SK-N-SH treated with all-trans-retinoic acid at 6 μM for 48 hours (cell line): Measurements from ENCODE around the gene SLC17A2.

Experiments
- ARNTL ChIP-seq: fragments of 450-650 bp; formaldehyde crosslinking; IDR thresholded peaks from 2 replicates; pipeline ENCODE4 v1.5.0; 2020; ENCODE audit warnings: low read depth, mild to moderate bottlenecking, moderate library complexity, borderline replicate concordance
- BACH2 ChIP-seq: fragments of 250-450 bp; sonication (Bioruptor Pico); IDR thresholded peaks from 2 replicates; pipeline ENCODE4 v1.9.0; 2021; ENCODE audit warnings: mild to moderate bottlenecking, borderline replicate concordance
- CSDC2 ChIP-seq: fragments of 250-450 bp; sonication (Bioruptor Pico); IDR thresholded peaks from 2 replicates; pipeline ENCODE4 v1.5.0; 2020; ENCODE audit warnings: mild to moderate bottlenecking, moderate library complexity
- ESRRG ChIP-seq: fragments of 250-450 bp; sonication (Bioruptor Pico); IDR thresholded peaks from 2 replicates; pipeline ENCODE4 v1.6.1; 2021; ENCODE audit warnings: mild to moderate bottlenecking
- OSR1 ChIP-seq: fragments of 250-450 bp; sonication (Bioruptor Pico); IDR thresholded peaks from 2 replicates; pipeline ENCODE4 v1.8.0; 2022; ENCODE audit warnings: moderate library complexity, mild to moderate bottlenecking, inconsistent platforms
- PPARA ChIP-seq: fragments of 250-450 bp; sonication (Bioruptor Pico); IDR thresholded peaks from 2 replicates; pipeline ENCODE4 v1.5.0; 2020; ENCODE audit warnings: mild to moderate bottlenecking, borderline replicate concordance
- TCF4 ChIP-seq: fragments of 250-450 bp; sonication (Bioruptor Pico); IDR thresholded peaks from 2 replicates; pipeline ENCODE4 v1.8.0; 2021; ENCODE audit warnings: mild to moderate bottlenecking, moderate library complexity, borderline replicate concordance
- ZFP3 ChIP-seq: fragments of 250-450 bp; sonication (Bioruptor Pico); IDR thresholded peaks from 2 replicates; pipeline ENCODE4 v1.5.0; 2020; ENCODE audit warnings: mild to moderate bottlenecking, moderate library complexity
- ZFP30 ChIP-seq: fragments of 450-650 bp; formaldehyde crosslinking; IDR thresholded peaks from 2 replicates; pipeline ENCODE4 v1.5.0; 2022; ENCODE audit warnings: mild to moderate bottlenecking, moderate library complexity
- ZNF8 ChIP-seq: fragments of 450-650 bp; formaldehyde crosslinking; IDR thresholded peaks from 2 replicates; pipeline ENCODE4 v1.5.0; 2020; ENCODE audit warnings: mild to moderate bottlenecking, moderate library complexity
- TF ChIP-seq, protein P1 (sequence below): fragments of 250-450 bp; sonication (Bioruptor Pico); IDR thresholded peaks from 2 replicates; pipeline ENCODE4 v1.5.1; 2021; ENCODE audit warnings: mild to moderate bottlenecking, moderate library complexity
- TF ChIP-seq, protein P2 (sequence below): fragments of 250-450 bp; sonication (Bioruptor Pico); IDR thresholded peaks from 2 replicates; pipeline ENCODE4 v1.5.1; 2020; ENCODE audit warnings: low read depth, mild to moderate bottlenecking, moderate library complexity
- TF ChIP-seq, protein P3 (sequence below): fragments of 250-450 bp; sonication (Bioruptor Pico); IDR thresholded peaks from 2 replicates; pipeline ENCODE4 v1.8.0; 2020; ENCODE audit warnings: mild to moderate bottlenecking, moderate library complexity, borderline replicate concordance
- TF ChIP-seq, protein P4 (sequence below): fragments of 250-450 bp; sonication (Bioruptor Pico); IDR thresholded peaks from 2 replicates; pipeline ENCODE4 v1.8.0; 2021; ENCODE audit warnings: low read depth, mild to moderate bottlenecking, moderate library complexity, borderline replicate concordance

DNA sequence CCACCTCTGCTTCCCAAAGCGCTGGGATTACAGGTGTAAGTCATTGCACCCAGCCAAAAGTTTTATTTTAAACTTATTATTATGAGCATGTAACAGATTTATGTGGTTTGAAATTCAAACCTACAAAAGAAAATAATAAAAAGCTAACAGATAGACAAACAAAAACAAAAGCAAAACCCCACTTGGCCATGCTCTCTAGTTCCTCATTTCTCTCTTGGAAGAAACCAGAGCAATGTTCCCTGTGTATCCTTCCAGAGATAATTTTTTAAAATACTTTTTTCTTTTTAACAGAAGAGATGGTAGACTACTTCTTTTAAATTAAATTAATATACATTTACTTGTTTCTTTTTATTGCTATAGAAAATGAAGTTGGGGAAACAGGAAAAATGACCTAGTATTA, 28.4 kb downstream of the SLC17A2 start:
- TF ChIP-seq ZFP3 (CRISPR knock-in tag) (no peak), OSR1 (CRISPR knock-in tag) (no peak), ARNTL (no peak), CSDC2 (no peak), ZFP30 (CRISPR knock-in tag) (no peak), BACH2 (CRISPR knock-in tag) (no peak), ESRRG (CRISPR knock-in tag) (no peak), TCF4 (no peak), ZNF8 (CRISPR knock-in tag) (no peak), PPARA (no peak)
- TF ChIP-seq, protein P1, sequence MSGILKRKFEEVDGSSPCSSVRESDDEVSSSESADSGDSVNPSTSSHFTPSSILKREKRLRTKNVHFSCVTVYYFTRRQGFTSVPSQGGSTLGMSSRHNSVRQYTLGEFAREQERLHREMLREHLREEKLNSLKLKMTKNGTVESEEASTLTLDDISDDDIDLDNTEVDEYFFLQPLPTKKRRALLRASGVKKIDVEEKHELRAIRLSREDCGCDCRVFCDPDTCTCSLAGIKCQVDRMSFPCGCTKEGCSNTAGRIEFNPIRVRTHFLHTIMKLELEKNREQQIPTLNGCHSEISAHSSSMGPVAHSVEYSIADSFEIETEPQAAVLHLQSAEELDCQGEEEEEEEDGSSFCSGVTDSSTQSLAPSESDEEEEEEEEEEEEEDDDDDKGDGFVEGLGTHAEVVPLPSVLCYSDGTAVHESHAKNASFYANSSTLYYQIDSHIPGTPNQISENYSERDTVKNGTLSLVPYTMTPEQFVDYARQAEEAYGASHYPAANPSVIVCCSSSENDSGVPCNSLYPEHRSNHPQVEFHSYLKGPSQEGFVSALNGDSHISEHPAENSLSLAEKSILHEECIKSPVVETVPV (CRISPR knock-in tag), result no peak
- TF ChIP-seq, protein P2, sequence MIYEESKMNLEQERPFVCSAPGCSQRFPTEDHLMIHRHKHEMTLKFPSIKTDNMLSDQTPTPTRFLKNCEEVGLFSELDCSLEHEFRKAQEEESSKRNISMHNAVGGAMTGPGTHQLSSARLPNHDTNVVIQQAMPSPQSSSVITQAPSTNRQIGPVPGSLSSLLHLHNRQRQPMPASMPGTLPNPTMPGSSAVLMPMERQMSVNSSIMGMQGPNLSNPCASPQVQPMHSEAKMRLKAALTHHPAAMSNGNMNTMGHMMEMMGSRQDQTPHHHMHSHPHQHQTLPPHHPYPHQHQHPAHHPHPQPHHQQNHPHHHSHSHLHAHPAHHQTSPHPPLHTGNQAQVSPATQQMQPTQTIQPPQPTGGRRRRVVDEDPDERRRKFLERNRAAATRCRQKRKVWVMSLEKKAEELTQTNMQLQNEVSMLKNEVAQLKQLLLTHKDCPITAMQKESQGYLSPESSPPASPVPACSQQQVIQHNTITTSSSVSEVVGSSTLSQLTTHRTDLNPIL, result no peak
- TF ChIP-seq, protein P3, sequence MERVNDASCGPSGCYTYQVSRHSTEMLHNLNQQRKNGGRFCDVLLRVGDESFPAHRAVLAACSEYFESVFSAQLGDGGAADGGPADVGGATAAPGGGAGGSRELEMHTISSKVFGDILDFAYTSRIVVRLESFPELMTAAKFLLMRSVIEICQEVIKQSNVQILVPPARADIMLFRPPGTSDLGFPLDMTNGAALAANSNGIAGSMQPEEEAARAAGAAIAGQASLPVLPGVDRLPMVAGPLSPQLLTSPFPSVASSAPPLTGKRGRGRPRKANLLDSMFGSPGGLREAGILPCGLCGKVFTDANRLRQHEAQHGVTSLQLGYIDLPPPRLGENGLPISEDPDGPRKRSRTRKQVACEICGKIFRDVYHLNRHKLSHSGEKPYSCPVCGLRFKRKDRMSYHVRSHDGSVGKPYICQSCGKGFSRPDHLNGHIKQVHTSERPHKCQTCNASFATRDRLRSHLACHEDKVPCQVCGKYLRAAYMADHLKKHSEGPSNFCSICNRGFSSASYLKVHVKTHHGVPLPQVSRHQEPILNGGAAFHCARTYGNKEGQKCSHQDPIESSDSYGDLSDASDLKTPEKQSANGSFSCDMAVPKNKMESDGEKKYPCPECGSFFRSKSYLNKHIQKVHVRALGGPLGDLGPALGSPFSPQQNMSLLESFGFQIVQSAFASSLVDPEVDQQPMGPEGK (CRISPR knock-in tag), result no peak
- TF ChIP-seq, protein P4, sequence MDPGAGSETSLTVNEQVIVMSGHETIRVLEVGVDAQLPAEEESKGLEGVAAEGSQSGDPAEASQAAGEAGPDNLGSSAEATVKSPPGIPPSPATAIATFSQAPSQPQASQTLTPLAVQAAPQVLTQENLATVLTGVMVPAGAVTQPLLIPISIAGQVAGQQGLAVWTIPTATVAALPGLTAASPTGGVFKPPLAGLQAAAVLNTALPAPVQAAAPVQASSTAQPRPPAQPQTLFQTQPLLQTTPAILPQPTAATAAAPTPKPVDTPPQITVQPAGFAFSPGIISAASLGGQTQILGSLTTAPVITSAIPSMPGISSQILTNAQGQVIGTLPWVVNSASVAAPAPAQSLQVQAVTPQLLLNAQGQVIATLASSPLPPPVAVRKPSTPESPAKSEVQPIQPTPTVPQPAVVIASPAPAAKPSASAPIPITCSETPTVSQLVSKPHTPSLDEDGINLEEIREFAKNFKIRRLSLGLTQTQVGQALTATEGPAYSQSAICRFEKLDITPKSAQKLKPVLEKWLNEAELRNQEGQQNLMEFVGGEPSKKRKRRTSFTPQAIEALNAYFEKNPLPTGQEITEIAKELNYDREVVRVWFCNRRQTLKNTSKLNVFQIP, result no peak
